PC-9 (cell line): ENCODE results near the gene LRP1B. TPM values are rescaled to one million over a fixed set of nuclear protein-coding genes. Genes with fewer than 3 reads are reported as not detected.

ENCODE experiments used
- BruUV-seq: library from RNA; stranded (reverse); fragments of 400-500 nt; replicated peaks from 2 replicates; lab custom pipeline; 2021; lab: Mats Ljungman, UMichigan
- CTCF ChIA-PET: fragments of 300-600 bp; sonication (Branson Sonifier 250); formaldehyde crosslinking; loops from one replicate; lab custom pipeline; 2022; ENCODE audit warnings: antibody characterized with exemption; lab: Charles Lee
- POLR2A ChIA-PET: fragments of 300-600 bp; sonication (Branson Sonifier 250); formaldehyde crosslinking; loops from one replicate; lab custom pipeline; 2022; ENCODE audit warnings: antibody characterized with exemption; ENCODE audit not compliant: unreplicated experiment; lab: Charles Lee
- DNase-seq, 2 experiments: peaks; one replicate each; pipeline versions ENCODE4 v3.0.0 to v3.0.0-alpha.2; 2015 to 2022; ENCODE audit warnings: mixed read lengths in 1 of 2
- H2AFZ ChIP-seq: fragments of 200-600 bp; sonication (generic); 2 replicates; pipeline ENCODE4 v1.8.1; 2017; ENCODE audit warnings: antibody characterized with exemption
- H3F3A ChIP-seq: fragments of 200-600 bp; sonication (generic); 2 replicates; pipeline ENCODE4 v1.8.1; 2017; ENCODE audit warnings: antibody characterized with exemption, mild to moderate bottlenecking, low read depth; ENCODE audit not compliant: insufficient read depth
- H3K27ac ChIP-seq: fragments of 200-600 bp; sonication (generic); 2 replicates; pipeline ENCODE4 v1.6.1; 2016; ENCODE audit warnings: mixed run types
- H3K27me3 ChIP-seq: fragments of 200-600 bp; sonication (generic); 2 replicates; pipeline ENCODE4 v1.6.1; 2016; ENCODE audit warnings: low read depth, mixed run types; ENCODE audit not compliant: insufficient read depth
- H3K36me3 ChIP-seq: fragments of 200-600 bp; sonication (generic); 2 replicates; pipeline ENCODE4 v1.6.1; 2016; ENCODE audit warnings: low read depth, mixed run types
- H3K4me1 ChIP-seq: fragments of 200-600 bp; sonication (generic); replicated peaks from 2 replicates; pipeline ENCODE4 v1.6.1; 2016; ENCODE audit warnings: mixed run types; ENCODE audit not compliant: insufficient read depth
- H3K4me2 ChIP-seq: fragments of 200-600 bp; sonication (generic); 2 replicates; pipeline ENCODE4 v1.6.1; 2017; ENCODE audit warnings: mixed run types
- H3K4me3 ChIP-seq: fragments of 200-600 bp; sonication (generic); 2 replicates; pipeline ENCODE4 v1.6.1; 2016; ENCODE audit warnings: mixed run types
- H3K79me2 ChIP-seq: fragments of 200-600 bp; sonication (generic); 2 replicates; pipeline ENCODE4 v1.6.1; 2017; ENCODE audit warnings: low read depth, mixed run types
- H3K9me2 ChIP-seq: fragments of 200-600 bp; sonication (generic); 2 replicates; pipeline ENCODE4 v1.8.1; 2017; ENCODE audit warnings: mild to moderate bottlenecking; ENCODE audit not compliant: insufficient read depth
- H3K9me3 ChIP-seq: fragments of 200-600 bp; sonication (generic); 2 replicates; pipeline ENCODE4 v1.8.1; 2016; ENCODE audit warnings: low read depth; ENCODE audit not compliant: insufficient read depth
- H4K20me1 ChIP-seq: fragments of 200-600 bp; sonication (generic); 2 replicates; pipeline ENCODE4 v1.8.1; 2017; ENCODE audit not compliant: insufficient read depth
- CTCF ChIP-seq: fragments of 200-600 bp; sonication (generic); conservative IDR thresholded peaks from 2 replicates; pipeline ENCODE4 v1.6.1; 2017; ENCODE audit warnings: mixed run types, antibody characterized with exemption, mild to moderate bottlenecking, moderate library complexity
- EZH2 ChIP-seq: fragments of 200-600 bp; sonication (generic); IDR thresholded peaks from 2 replicates; pipeline ENCODE4 v1.8.0; 2017; ENCODE audit warnings: antibody characterized with exemption, low read depth
- intact Hi-C: fragments of 100-400 bp; cut with micrococcal nuclease; formaldehyde crosslinking; loops from one replicate; pipeline ENCODE4 v1.10.0; 2022; ENCODE audit not compliant: unreplicated experiment
- total RNA-seq: library from RNA; stranded (reverse); gene quantifications from 2 replicates; pipeline ENCODE4 v1.2.3, GENCODE V29; 2021

LRP1B gene
- total RNA-seq, 1 experiment from 2014 or later: 1.7 TPM

- no peak overlapping the region for H2AFZ ChIP-seq
- BruUV-seq: no TSS peak
- no peaks in the 10 kb centered on the region for H3F3A ChIP-seq
- H3K9me2 ChIP-seq: no peaks in the 10 kb centered on the region
- no peaks in the 10 kb centered on the region for H4K20me1 ChIP-seq
- no peak overlapping the region for H3K27ac ChIP-seq
- no peak for DNase-seq
- H3K79me2 ChIP-seq: no peaks in the 10 kb centered on the region
- TF ChIP-seq EZH2: no peak
- no peak for TF ChIP-seq CTCF
- intact Hi-C loops: no loop called here
- ChIA-PET CTCF (no interaction called here), POLR2A (no interaction called here)
- no peaks in the 10 kb centered on the region for H3K9me3 ChIP-seq
- no peak overlapping the region for H3K4me3 ChIP-seq
- no peaks in the 10 kb centered on the region for H3K36me3 ChIP-seq
- no peak overlapping the region for H3K4me2 ChIP-seq
- H3K4me1 ChIP-seq: no peaks in the 10 kb centered on the region
- H3K27me3 ChIP-seq: no peaks in the 10 kb centered on the region
Measured at GRCh38 chr2:141992695-141993094, 138.1 kb downstream of the LRP1B start.

- ChIA-PET CTCF (no interaction called here), POLR2A (no interaction called here)
- Histone ChIP-seq H2AFZ (no peak overlapping the region), H4K20me1 (no peaks in the 10 kb centered on the region), H3K27me3 (no peaks in the 10 kb centered on the region), H3K9me3 (no peaks in the 10 kb centered on the region), H3K4me3 (no peak overlapping the region), H3K4me2 (no peak overlapping the region), H3K79me2 (no peaks in the 10 kb centered on the region), H3K4me1 (no peaks in the 10 kb centered on the region), H3K27ac (no peak overlapping the region), H3K9me2 (no peaks in the 10 kb centered on the region), H3F3A (no peaks in the 10 kb centered on the region), H3K36me3 (no peaks in the 10 kb centered on the region)
- intact Hi-C loops: no loop called here
- TF ChIP-seq EZH2: no peak
- TF ChIP-seq CTCF: no peak
- no TSS peak for BruUV-seq
- no peak for DNase-seq
Measured at GRCh38 chr2:141968433-141968832, 162.4 kb downstream of the LRP1B start.

GRCh38 chr2:141967980-141968379 is 162.8 kb downstream of the LRP1B start:
- Histone ChIP-seq H3K4me2 (no peak overlapping the region), H2AFZ (no peak overlapping the region)

More at GRCh38 chr2:141967980-141968379, 162.8 kb downstream of the LRP1B start:
- H3F3A ChIP-seq: no peaks in the 10 kb centered on the region
- ChIA-PET POLR2A (no interaction called here), CTCF (no interaction called here)
- intact Hi-C loops: no loop called here
- no peak overlapping the region for H3K27ac ChIP-seq
- DNase-seq: no peak
- H3K9me3 ChIP-seq: no peaks in the 10 kb centered on the region
- no TSS peak for BruUV-seq
- no peaks in the 10 kb centered on the region for H4K20me1 ChIP-seq
- H3K4me1 ChIP-seq: no peaks in the 10 kb centered on the region
- no peak overlapping the region for H3K4me3 ChIP-seq
- TF ChIP-seq EZH2 (no peak), CTCF (no peak)
- H3K79me2 ChIP-seq: no peaks in the 10 kb centered on the region
- H3K36me3 ChIP-seq: no peaks in the 10 kb centered on the region
- no peaks in the 10 kb centered on the region for H3K9me2 ChIP-seq
- no peaks in the 10 kb centered on the region for H3K27me3 ChIP-seq
